ENCODE results near the gene ATP8A2.

The ATP8A2 gene

GRCh38 chr13:25602176-25602575 lies 230.4 kb downstream of the ATP8A2 start:
- no peaks in the 10 kb centered on the region for H3K4me1 ChIP-seq (ENCODE audit: control insufficient read depth in 1 of 2, insufficient read depth in 1 of 2, low read depth in 1 of 2, low read length in 1 of 2)
- H3K36me3 ChIP-seq, result no peaks in the 10 kb centered on the region
- no peaks in the 10 kb centered on the region for H3K27me3 ChIP-seq
- H3K27ac ChIP-seq, result no peak overlapping the region
- no peak overlapping the region for H3K4me3 ChIP-seq (ENCODE audit: low read depth in 1 of 2, low read length in 1 of 2)
- no peak for TF ChIP-seq CTCF (IDR thresholded peaks at IDR 0.05)
- no peaks in the 10 kb centered on the region for H3K9me3 ChIP-seq

- H3K9me3 ChIP-seq, result no peaks in the 10 kb centered on the region
- no peaks in the 10 kb centered on the region for H3K36me3 ChIP-seq
- H3K4me3 ChIP-seq (ENCODE audit: low read depth in 1 of 2, low read length in 1 of 2), result no peak overlapping the region
- H3K4me1 ChIP-seq (ENCODE audit: control insufficient read depth in 1 of 2, insufficient read depth in 1 of 2, low read depth in 1 of 2, low read length in 1 of 2), result no peaks in the 10 kb centered on the region
- no peak for TF ChIP-seq CTCF (IDR thresholded peaks at IDR 0.05)
- H3K27me3 ChIP-seq, result no peaks in the 10 kb centered on the region
- no peak overlapping the region for H3K27ac ChIP-seq
These were observed 232.3 kb downstream of the ATP8A2 start for GRCh38 chr13:25604106-25604505.

- Histone ChIP-seq H3K4me1 (ENCODE audit: control insufficient read depth in 1 of 2, insufficient read depth in 1 of 2, low read depth in 1 of 2, low read length in 1 of 2) (no peaks in the 10 kb centered on the region), H3K27ac (no peak overlapping the region), H3K4me3 (ENCODE audit: low read depth in 1 of 2, low read length in 1 of 2) (no peak overlapping the region), H3K9me3 (no peaks in the 10 kb centered on the region), H3K36me3 (no peaks in the 10 kb centered on the region), H3K27me3 (no peaks in the 10 kb centered on the region)
- TF ChIP-seq CTCF (IDR thresholded peaks at IDR 0.05), result no peak
These were observed 235.3 kb downstream of the ATP8A2 start for GRCh38 chr13:25607096-25607495.

- TF ChIP-seq CTCF (IDR thresholded peaks at IDR 0.05), result no peak
- Histone ChIP-seq H3K36me3 (no peaks in the 10 kb centered on the region), H3K27me3 (no peaks in the 10 kb centered on the region), H3K4me1 (ENCODE audit: control insufficient read depth in 1 of 2, insufficient read depth in 1 of 2, low read depth in 1 of 2, low read length in 1 of 2) (no peaks in the 10 kb centered on the region), H3K27ac (no peak overlapping the region), H3K4me3 (ENCODE audit: low read depth in 1 of 2, low read length in 1 of 2) (no peak overlapping the region), H3K9me3 (no peaks in the 10 kb centered on the region)
These were observed 236.4 kb downstream of the ATP8A2 start for GRCh38 chr13:25608181-25608580.

GRCh38 chr13:25616674-25617073 lies 244.9 kb downstream of the ATP8A2 start:
- Histone ChIP-seq H3K27ac (no peak overlapping the region), H3K36me3 (no peaks in the 10 kb centered on the region), H3K4me3 (ENCODE audit: low read depth in 1 of 2, low read length in 1 of 2) (no peak overlapping the region), H3K9me3 (no peaks in the 10 kb centered on the region), H3K4me1 (ENCODE audit: control insufficient read depth in 1 of 2, insufficient read depth in 1 of 2, low read depth in 1 of 2, low read length in 1 of 2) (no peaks in the 10 kb centered on the region), H3K27me3 (no peaks in the 10 kb centered on the region)
- no peak for TF ChIP-seq CTCF (IDR thresholded peaks at IDR 0.05)

GRCh38 chr13:25619897-25620296 lies 248.1 kb downstream of the ATP8A2 start:
- Histone ChIP-seq H3K9me3 (no peaks in the 10 kb centered on the region), H3K36me3 (no peaks in the 10 kb centered on the region), H3K4me1 (ENCODE audit: control insufficient read depth in 1 of 2, insufficient read depth in 1 of 2, low read depth in 1 of 2, low read length in 1 of 2) (no peaks in the 10 kb centered on the region), H3K4me3 (ENCODE audit: low read depth in 1 of 2, low read length in 1 of 2) (no peak overlapping the region), H3K27ac (no peak overlapping the region), H3K27me3 (no peaks in the 10 kb centered on the region)
- no peak for TF ChIP-seq CTCF (IDR thresholded peaks at IDR 0.05)

Data from neutrophil (primary cell).